H1 (cell line): ENCODE data around the gene DNAJC27. TPM values are rescaled to one million over a fixed set of nuclear protein-coding genes. Genes with fewer than 3 reads are reported as not detected.

ENCODE experiments used
- CTCF ChIA-PET: fragments of 300-600 bp; sonication (Branson Sonifier 250); formaldehyde crosslinking; loops from one replicate; lab custom pipeline; 2021; ENCODE audit not compliant: partially characterized antibody; lab: Charles Lee
- POLR2A ChIA-PET: fragments of 300-600 bp; sonication (Branson Sonifier 250); formaldehyde crosslinking; loops from one replicate; lab custom pipeline; 2021; ENCODE audit warnings: inconsistent platforms; ENCODE audit not compliant: partially characterized antibody; lab: Charles Lee
- DNase-seq, 2 experiments: peaks; one replicate each; pipeline versions ENCODE4 v3.0.0 to v3.0.0-alpha.2; 2010 to 2022; ENCODE audit warnings: low spot score in 2 of 2, low read depth in 1 of 2, mixed read lengths in 1 of 2
- FAIRE-seq: peaks from 2 replicates; lab custom pipeline; 2011; peaks lifted over from hg19 to GRCh38; lab: Jason Lieb, UNC
- H2AFZ ChIP-seq: 2 replicates; pipeline ENCODE4 v1.8.1; 2012; ENCODE audit warnings: low read length, inconsistent platforms
- H2AK5ac ChIP-seq: 2 replicates; pipeline ENCODE4 v1.6.1; 2013; ENCODE audit warnings: low read depth, low read length
- H2BK120ac ChIP-seq: replicated peaks from 2 replicates; pipeline ENCODE3; 2013; ENCODE audit warnings: low read depth, low read length, inconsistent platforms
- H2BK12ac ChIP-seq: 2 replicates; pipeline ENCODE4 v1.6.1; 2013; ENCODE audit warnings: low read depth, low read length
- H2BK15ac ChIP-seq: 2 replicates; pipeline ENCODE4 v1.6.1; 2013; ENCODE audit warnings: low read length
- H2BK20ac ChIP-seq: 2 replicates; pipeline ENCODE4 v1.6.1; 2013; ENCODE audit warnings: low read length
- H2BK5ac ChIP-seq: 2 replicates; pipeline ENCODE4 v1.6.1; 2013; ENCODE audit warnings: low read depth, low read length
- H3K14ac ChIP-seq: 2 replicates; pipeline ENCODE4 v1.6.1; 2013; ENCODE audit warnings: inconsistent platforms; ENCODE audit not compliant: insufficient read length
- H3K18ac ChIP-seq: 2 replicates; pipeline ENCODE4 v1.6.1; 2013; ENCODE audit warnings: low read length; ENCODE audit errors: extremely low read depth
- H3K23ac ChIP-seq: 2 replicates; pipeline ENCODE4 v1.6.1; 2013; ENCODE audit warnings: inconsistent platforms; ENCODE audit not compliant: insufficient read length
- H3K23me2 ChIP-seq: 2 replicates; pipeline ENCODE4 v1.6.1; 2013; ENCODE audit warnings: low read depth, low read length
- H3K27ac ChIP-seq: 2 replicates; pipeline ENCODE4 v1.6.1; 2011; ENCODE audit warnings: low read depth, low read length, inconsistent platforms
- H3K27me3 ChIP-seq, 4 experiments: replicated peaks in 1 of 4; 1 replicate in 1 of 4; 2 replicates in 3 of 4; pipeline versions ENCODE4 v1.6.1 to v1.8.1; 2011 to 2013; ENCODE audit warnings: low read length in 3 of 4, mild to moderate bottlenecking in 3 of 4, inconsistent platforms in 2 of 4, mixed read lengths in 2 of 4, moderate library complexity in 1 of 4; ENCODE audit not compliant: control insufficient read depth in 3 of 4, insufficient read depth in 3 of 4; ENCODE audit errors: extremely low read depth in 1 of 4
- H3K36me3 ChIP-seq, 4 experiments: 2 replicates each; pipeline versions ENCODE4 v1.6.1 to v1.8.1; 2011 to 2013; ENCODE audit warnings: mild to moderate bottlenecking in 4 of 4, low read length in 3 of 4, moderate library complexity in 2 of 4, control low read depth in 1 of 4, inconsistent platforms in 1 of 4; ENCODE audit not compliant: insufficient read depth in 4 of 4, control insufficient read depth in 2 of 4
- H3K4ac ChIP-seq: replicated peaks from 2 replicates; pipeline ENCODE3; 2013; ENCODE audit warnings: low read length, low read depth, mixed read lengths, inconsistent platforms; ENCODE audit not compliant: insufficient read length
- H3K4me1 ChIP-seq, 4 experiments: replicated peaks in 1 of 4; 1 replicate in 1 of 4; 2 replicates in 3 of 4; pipeline versions ENCODE4 v1.6.1 to v1.8.1; 2011 to 2013; ENCODE audit warnings: low read length in 3 of 4, inconsistent platforms in 2 of 4, mixed read lengths in 1 of 4; ENCODE audit not compliant: insufficient read depth in 4 of 4, control insufficient read depth in 3 of 4
- H3K4me2 ChIP-seq, 2 experiments: 2 replicates each; pipeline versions ENCODE4 v1.6.1 to v1.8.1; 2011 to 2013; ENCODE audit warnings: low read depth in 2 of 2, low read length in 2 of 2, control low read depth in 1 of 2, inconsistent platforms in 1 of 2, mild to moderate bottlenecking in 1 of 2; ENCODE audit not compliant: insufficient read depth in 1 of 2
- H3K4me3 ChIP-seq, 4 experiments: fragments of 200-600, 300-600 bp in 1 of 4; sonication (generic), shearing (Covaris generic), sonication (Bioruptor Twin) in 1 of 4; 2 replicates each; pipeline versions ENCODE4 v1.5.1 to v1.8.1; 2011 to 2016; ENCODE audit warnings: low read length in 4 of 4, low read depth in 3 of 4, control low read depth in 2 of 4, inconsistent platforms in 2 of 4, mild to moderate bottlenecking in 2 of 4, mixed read lengths in 1 of 4, moderate library complexity in 1 of 4; ENCODE audit not compliant: insufficient read depth in 2 of 4; ENCODE audit errors: extremely low read depth in 1 of 4
- H3K56ac ChIP-seq: replicated peaks from 2 replicates; pipeline ENCODE3; 2013; ENCODE audit warnings: low read depth, mild to moderate bottlenecking, mixed read lengths, low read length, inconsistent platforms; ENCODE audit not compliant: insufficient read length
- H3K79me1 ChIP-seq: 2 replicates; pipeline ENCODE4 v1.6.1; 2013; ENCODE audit warnings: low read depth, low read length, control low read depth
- H3K79me2 ChIP-seq, 2 experiments: 2 replicates each; pipeline versions ENCODE4 v1.6.1 to v1.8.1; 2012 to 2013; ENCODE audit warnings: low read length in 2 of 2, mild to moderate bottlenecking in 2 of 2, inconsistent platforms in 1 of 2; ENCODE audit not compliant: insufficient read depth in 2 of 2, control insufficient read depth in 1 of 2
- H3K9ac ChIP-seq, 4 experiments: replicated peaks in 1 of 4; 1 replicate in 1 of 4; 2 replicates in 3 of 4; pipeline versions ENCODE4 v1.6.1 to v1.8.1; 2011 to 2013; ENCODE audit warnings: low read depth in 3 of 4, low read length in 3 of 4, control low read depth in 2 of 4, mild to moderate bottlenecking in 2 of 4, moderate library complexity in 2 of 4, inconsistent platforms in 1 of 4; ENCODE audit errors: extremely low read depth in 1 of 4
- H3K9me3 ChIP-seq, 2 experiments: 2 replicates each; pipeline versions ENCODE4 v1.6.1 to v1.8.1; 2012 to 2013; ENCODE audit warnings: mild to moderate bottlenecking in 2 of 2, moderate library complexity in 2 of 2, control low read depth in 1 of 2, inconsistent platforms in 1 of 2, low read depth in 1 of 2, low read length in 1 of 2, mixed read lengths in 1 of 2; ENCODE audit not compliant: insufficient read depth in 2 of 2
- H4K20me1 ChIP-seq, 2 experiments: replicated peaks in 1 of 2; 2 replicates each; pipeline versions ENCODE3 to v1.8.1; 2011 to 2013; ENCODE audit warnings: inconsistent platforms in 2 of 2, low read length in 2 of 2, mild to moderate bottlenecking in 1 of 2; ENCODE audit not compliant: insufficient read depth in 2 of 2, control insufficient read depth in 1 of 2
- H4K5ac ChIP-seq: 2 replicates; pipeline ENCODE4 v1.6.1; 2013; ENCODE audit warnings: low read length, low read depth, mixed read lengths, inconsistent platforms; ENCODE audit not compliant: insufficient read length
- H4K8ac ChIP-seq: 2 replicates; pipeline ENCODE4 v1.8.0; 2013; ENCODE audit warnings: mild to moderate bottlenecking, moderate library complexity, low read length, inconsistent platforms; ENCODE audit not compliant: insufficient read depth; ENCODE audit errors: extremely low read depth
- H4K91ac ChIP-seq: replicated peaks from 2 replicates; pipeline ENCODE3; 2013; ENCODE audit warnings: low read length, mixed read lengths, inconsistent platforms; ENCODE audit not compliant: insufficient read length
- GTF2F1 ChIP-seq: IDR thresholded peaks from 2 replicates; pipeline ENCODE4 v1.6.1; 2012; ENCODE audit warnings: low read depth, low read length, improper control_type of control experiment, borderline replicate concordance
- JUN ChIP-seq: IDR thresholded peaks from 2 replicates; pipeline ENCODE4 v1.6.1; 2011; ENCODE audit warnings: low read depth, mild to moderate bottlenecking, improper control_type of control experiment, low read length
- NANOG ChIP-seq: IDR thresholded peaks from 2 replicates; pipeline ENCODE4 v1.6.1; 2011; ENCODE audit warnings: low read length, low read depth, mild to moderate bottlenecking, inconsistent platforms; ENCODE audit not compliant: insufficient read depth, poor library complexity, severe bottlenecking
- RBBP5 ChIP-seq: IDR thresholded peaks from 2 replicates; pipeline ENCODE4 v1.7.1; 2012; ENCODE audit warnings: low read depth, mild to moderate bottlenecking, inconsistent platforms, low read length, moderate library complexity, borderline replicate concordance
- SAP30 ChIP-seq: fragments of 300-600 bp; sonication (generic); IDR thresholded peaks from 2 replicates; pipeline ENCODE4 v1.7.1; 2012; ENCODE audit warnings: low read length, moderate library complexity, mild to moderate bottlenecking, inconsistent platforms; ENCODE audit not compliant: insufficient read depth, insufficient replicate concordance
- TAF7 ChIP-seq: optimal IDR thresholded peaks from 2 replicates; pipeline ENCODE3; 2011; ENCODE audit warnings: low read depth, mild to moderate bottlenecking, inconsistent platforms, low read length, moderate library complexity, borderline replicate concordance
- YY1 ChIP-seq: IDR thresholded peaks from 2 replicates; pipeline ENCODE4 v1.6.1; 2011; ENCODE audit warnings: low read depth, mild to moderate bottlenecking, low read length
- WGBS, 2 experiments: shearing (Covaris generic) in 1 of 2; methylation state at CpG; one replicate each; pipeline versions ENCODE4 v1.1.6 to v1.1.7; 2013 to 2015; ENCODE audit warnings: low lambda C conversion rate in 2 of 2, mixed read lengths in 2 of 2, inconsistent platforms in 1 of 2, low coverage in 1 of 2, missing lambda C conversion rate in 1 of 2; ENCODE audit not compliant: insufficient replicate concordance in 2 of 2, insufficient coverage in 1 of 2, insufficient read length in 1 of 2; ENCODE audit errors: extremely low coverage in 1 of 2, missing lambda C conversion rate in 1 of 2; 5-methylcytosine and 5-hydroxymethylcytosine counted together
- polyA plus RNA-seq, 7 experiments: library from polyadenylated mRNA; depleted of rRNA in 3 of 7; stranded (reverse) in 5 of 7; unstranded in 2 of 7; fragments of >200 nt in 5 of 7; fragments of 200-250 nt in 2 of 7; gene quantifications; 1 replicate in 5 of 7; 2 replicates in 1 of 7; 4 replicates in 1 of 7; pipeline versions ENCODE4 v1.2.1 to v1.2.3, GENCODE V29; 2011 to 2013; ENCODE audit warnings: missing spikeins in 2 of 7, mixed read lengths in 2 of 7
- total RNA-seq: library from RNA; stranded (reverse); fragmentation: NEBNext Ultra II Directional; extraction: Animal tissue kit (Norgen Biotek cat#: 25700); gene quantifications from 2 replicates; pipeline ENCODE4 v1.2.1, GENCODE V29; 2021

DNAJC27 gene
- total and polyA plus RNA-seq, 2 of the 8 experiments (the other 6 are each of a cell fraction or from before 2014, with no cell fraction given) = 1.4 to 4.5 TPM

GRCh38 chr2:25014631-25015030 lies 42.9 kb upstream of the DNAJC27 start:
- no peaks in the 10 kb centered on the region for H3K79me1 ChIP-seq
- DNase-seq (no peak), FAIRE-seq (no peak)
- no peak overlapping the region for H3K14ac ChIP-seq
- no peak overlapping the region for H4K91ac ChIP-seq
- H3K4me2 ChIP-seq = no peak overlapping the region
- no peak overlapping the region for H2BK5ac ChIP-seq
- no peak overlapping the region for H2BK120ac ChIP-seq
- no peak overlapping the region for H3K9ac ChIP-seq
- H2BK20ac ChIP-seq = no peak overlapping the region
- no peak overlapping the region for H4K8ac ChIP-seq
- TF ChIP-seq SAP30 (no peak), TAF7 (no peak), JUN (no peak), RBBP5 (no peak), GTF2F1 (no peak), YY1 (no peak), NANOG (no peak)
- ChIA-PET CTCF (interaction anchor here (0.6 to 1.4 kb wide), 3 partner anchors 17 to 67 kb away, joined by 3 to 4 read pairs (median 3); no protein-coding TSS in a partner anchor), POLR2A (no interaction called here)
- H2BK15ac ChIP-seq = no peak overlapping the region
- H3K18ac ChIP-seq = no peak overlapping the region
- H3K4ac ChIP-seq = no peak overlapping the region
- H3K23me2 ChIP-seq = no peaks in the 10 kb centered on the region
- no peaks in the 10 kb centered on the region for H3K79me2 ChIP-seq
- 96% methylated on average over 9 of the region's 9 CpGs; no CpG with 5 or more reads in 1 of the 2 experiments for WGBS, 2 experiments
- H3K27ac ChIP-seq = no peak overlapping the region
- H2AK5ac ChIP-seq = no peak overlapping the region
- no peak overlapping the region; the same call in 1 of the 2 replicates for H2AFZ ChIP-seq
- no peak overlapping the region for H2BK12ac ChIP-seq
- no peak overlapping the region for H3K56ac ChIP-seq
- H3K9me3 ChIP-seq = no peaks in the 10 kb centered on the region
- H3K36me3 ChIP-seq = no peaks in the 10 kb centered on the region
- H3K23ac ChIP-seq = no peak overlapping the region
- no peaks in the 10 kb centered on the region for H3K27me3 ChIP-seq
- no peak overlapping the region for H4K5ac ChIP-seq
- no peaks in the 10 kb centered on the region for H4K20me1 ChIP-seq
- H3K4me3 ChIP-seq = no peak overlapping the region
- H3K4me1 ChIP-seq = no peaks in the 10 kb centered on the region
